DMS53 treated with DMSO at 0.1 percent for 48 hours (cell line): Measurements from ENCODE around the gene HS6ST3.

Experiments
- DNase-seq: peaks from one replicate; lab custom pipeline; 2025; ENCODE audit not compliant: unreplicated experiment; lab: John Stamatoyannopoulos, UW

The HS6ST3 gene

DNA sequence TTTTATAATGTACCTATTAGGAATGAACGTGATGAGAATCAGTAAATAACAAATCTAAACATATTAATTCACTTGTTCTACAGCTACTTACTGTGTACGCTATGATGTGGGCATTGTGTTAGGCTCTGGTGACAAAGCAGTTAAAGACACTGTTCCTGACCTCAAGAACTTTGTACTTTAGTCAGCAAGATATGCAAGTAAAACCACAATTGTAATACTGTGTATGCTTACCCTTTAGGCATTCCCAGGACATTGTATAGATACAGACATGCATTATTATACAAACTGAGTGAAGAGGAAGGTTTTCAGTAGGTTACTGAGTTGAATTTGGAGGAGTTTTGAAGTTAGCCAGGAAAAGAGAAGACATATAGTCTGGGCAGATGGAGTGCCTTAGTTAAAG lies 435.8 kb downstream of the HS6ST3 start:
- DNase-seq: no peak

GRCh38 chr13:96527497-96527896 lies 437.6 kb downstream of the HS6ST3 start:
- no peak for DNase-seq

DNA sequence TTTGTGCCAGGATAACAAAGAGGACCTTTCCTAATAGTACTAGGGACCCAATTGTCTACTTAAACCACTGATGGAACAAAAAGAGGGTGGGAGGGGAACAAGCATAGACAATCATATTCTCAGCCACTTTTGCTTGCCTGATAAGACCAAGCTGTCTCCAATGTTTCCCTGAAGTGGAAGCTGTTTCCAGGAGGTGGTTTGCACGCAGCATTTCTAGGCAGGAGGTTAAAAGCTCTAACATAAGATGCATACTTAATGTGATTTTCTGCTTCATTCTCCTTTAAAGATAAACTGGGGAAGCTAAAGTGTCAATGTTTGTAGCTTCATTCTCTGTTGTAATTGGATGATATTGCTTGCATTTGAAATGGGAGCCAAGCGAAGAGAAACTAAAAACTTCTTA lies 442.9 kb downstream of the HS6ST3 start:
- no peak for DNase-seq

- no peak for DNase-seq
These were observed 443.5 kb downstream of the HS6ST3 start for GRCh38 chr13:96533408-96533807.

DNA sequence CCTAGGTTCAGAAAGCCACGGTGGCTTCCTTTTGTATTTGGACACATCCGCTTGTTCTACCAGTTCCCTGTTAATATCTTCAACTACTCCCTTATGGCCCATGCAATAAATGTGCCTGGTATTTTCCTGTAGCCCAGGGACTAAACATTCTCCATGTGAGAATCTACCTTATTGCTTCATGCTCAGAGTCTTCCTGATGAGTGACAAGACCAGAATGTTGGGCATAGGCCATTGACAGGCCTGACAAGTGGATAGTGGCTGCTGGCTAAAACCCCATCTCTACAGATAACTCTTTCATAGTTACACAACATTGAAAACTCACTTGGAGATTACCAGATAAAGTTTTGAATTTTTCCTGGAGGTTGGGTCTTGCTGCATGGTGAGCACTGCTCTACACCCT lies 449.9 kb downstream of the HS6ST3 start:
- no peak for DNase-seq

GRCh38 chr13:96540670-96541069 lies 450.8 kb downstream of the HS6ST3 start:
- DNase-seq: no peak

DNA sequence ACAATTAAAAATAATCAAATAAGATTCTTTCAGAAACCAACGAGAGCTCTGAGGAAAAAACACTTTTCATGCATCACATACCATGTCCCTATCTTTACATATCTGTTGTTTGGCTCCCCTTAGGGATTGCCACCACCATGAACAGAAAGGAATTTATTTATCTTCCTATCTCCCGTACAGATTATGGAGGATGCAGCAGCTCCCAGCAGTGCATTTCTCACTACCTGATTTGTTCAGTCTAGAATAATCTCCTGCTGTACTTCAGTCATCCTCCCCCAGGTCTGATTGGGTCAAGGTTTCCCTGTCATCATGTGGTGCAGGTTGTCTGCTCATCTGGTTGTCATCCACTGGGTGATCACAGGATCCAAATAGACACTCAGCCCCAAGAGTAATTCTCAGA lies 453.1 kb downstream of the HS6ST3 start:
- no peak for DNase-seq

DNA sequence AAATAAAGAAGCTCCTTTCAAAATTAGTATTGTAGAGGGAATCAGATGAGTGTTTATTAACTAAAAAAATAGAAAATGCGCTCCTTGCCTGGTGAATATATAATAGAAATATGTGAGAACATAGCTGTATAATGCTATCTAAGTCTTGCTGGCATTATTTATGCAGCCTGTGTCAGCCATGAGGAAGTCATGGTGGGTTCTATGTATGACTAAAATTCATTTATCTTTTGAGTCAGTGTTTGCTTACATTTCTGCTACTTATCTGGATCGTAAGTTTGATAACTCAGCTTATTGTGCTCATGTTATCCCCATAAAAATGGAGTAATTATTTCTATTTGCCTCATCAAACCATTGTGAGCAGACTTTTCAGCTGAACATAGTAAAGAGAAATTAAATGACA lies 455.1 kb downstream of the HS6ST3 start:
- DNase-seq: no peak

- DNase-seq: no peak
These were observed 456.6 kb downstream of the HS6ST3 start for GRCh38 chr13:96546463-96546862.

DNA sequence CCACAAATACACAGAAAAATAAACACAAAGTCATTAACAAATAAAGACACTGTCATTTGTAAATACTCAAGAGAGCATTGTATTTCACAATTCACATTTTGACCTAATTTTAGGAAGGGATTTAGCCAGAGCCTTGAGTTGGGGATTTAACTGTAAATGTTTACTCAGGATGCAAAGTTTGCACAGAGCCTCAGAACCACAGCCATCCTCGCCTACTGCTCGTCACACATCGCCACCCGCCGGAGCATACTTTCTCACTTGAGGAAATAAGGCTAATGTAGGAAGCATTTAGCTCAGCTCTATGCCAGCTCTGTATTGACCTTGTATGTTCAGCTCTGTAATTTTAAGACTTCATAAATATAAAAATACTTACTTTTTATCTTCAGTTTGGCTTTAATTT lies 461.6 kb downstream of the HS6ST3 start:
- DNase-seq: peak; percentile 6

DNA sequence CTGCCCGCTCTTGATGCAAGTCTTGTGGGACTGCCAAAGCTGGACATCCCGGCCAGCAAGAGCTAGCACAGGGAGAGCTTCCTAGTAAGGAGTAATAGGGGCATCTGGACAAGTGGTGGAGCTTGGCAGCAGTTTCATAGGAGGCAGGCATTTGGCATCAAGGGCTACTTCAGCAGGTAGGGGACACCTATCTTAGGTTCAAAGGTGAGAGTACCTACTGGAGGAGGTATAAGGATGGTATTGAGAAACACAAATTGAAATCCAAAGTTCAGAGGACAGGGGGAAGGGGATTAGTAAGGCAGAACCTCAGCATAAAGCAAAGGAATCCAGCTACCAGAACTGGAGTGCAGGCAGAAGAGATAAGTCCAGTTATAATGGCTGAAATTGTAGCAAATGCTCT lies 462.7 kb downstream of the HS6ST3 start:
- DNase-seq: no peak

DNA sequence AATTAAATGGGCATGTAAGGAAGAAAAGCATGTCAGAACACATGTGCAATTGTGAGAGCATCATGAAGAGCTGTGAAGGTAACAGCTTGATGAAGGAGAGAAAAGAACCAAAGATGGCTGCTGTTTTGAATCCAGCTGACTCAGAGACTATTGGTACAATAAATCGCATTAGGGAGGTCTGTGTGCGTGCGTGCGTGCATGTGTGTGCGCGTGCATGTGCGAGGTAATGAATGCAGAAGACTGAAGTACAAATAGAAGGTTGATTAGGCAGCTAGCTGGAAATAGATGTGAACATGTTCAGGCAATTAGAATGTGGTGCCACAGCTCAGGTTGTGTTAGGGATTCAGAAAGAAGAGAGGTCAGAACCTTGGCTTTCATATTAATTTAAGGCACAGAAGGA lies 463.9 kb downstream of the HS6ST3 start:
- no peak for DNase-seq

DNA sequence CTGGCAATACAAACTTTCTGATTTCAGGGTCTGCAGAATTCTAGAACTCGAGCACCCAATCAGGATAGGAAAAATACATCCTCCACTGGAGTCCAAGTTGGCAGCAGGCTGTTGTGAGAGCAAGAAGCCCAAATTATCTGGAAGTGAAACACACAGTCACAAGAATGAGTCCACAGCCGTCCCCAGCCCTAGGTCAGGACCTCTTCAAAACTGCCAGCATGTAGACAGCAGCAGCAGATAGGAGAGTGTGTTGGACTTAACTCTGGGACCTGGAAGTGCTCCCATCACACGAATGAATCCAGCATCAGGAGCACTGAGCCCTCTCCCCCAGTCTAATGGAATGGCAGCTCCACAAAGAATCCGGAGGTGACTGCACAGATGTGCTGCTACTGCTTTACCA lies 483.7 kb downstream of the HS6ST3 start:
- DNase-seq: no peak

DNA sequence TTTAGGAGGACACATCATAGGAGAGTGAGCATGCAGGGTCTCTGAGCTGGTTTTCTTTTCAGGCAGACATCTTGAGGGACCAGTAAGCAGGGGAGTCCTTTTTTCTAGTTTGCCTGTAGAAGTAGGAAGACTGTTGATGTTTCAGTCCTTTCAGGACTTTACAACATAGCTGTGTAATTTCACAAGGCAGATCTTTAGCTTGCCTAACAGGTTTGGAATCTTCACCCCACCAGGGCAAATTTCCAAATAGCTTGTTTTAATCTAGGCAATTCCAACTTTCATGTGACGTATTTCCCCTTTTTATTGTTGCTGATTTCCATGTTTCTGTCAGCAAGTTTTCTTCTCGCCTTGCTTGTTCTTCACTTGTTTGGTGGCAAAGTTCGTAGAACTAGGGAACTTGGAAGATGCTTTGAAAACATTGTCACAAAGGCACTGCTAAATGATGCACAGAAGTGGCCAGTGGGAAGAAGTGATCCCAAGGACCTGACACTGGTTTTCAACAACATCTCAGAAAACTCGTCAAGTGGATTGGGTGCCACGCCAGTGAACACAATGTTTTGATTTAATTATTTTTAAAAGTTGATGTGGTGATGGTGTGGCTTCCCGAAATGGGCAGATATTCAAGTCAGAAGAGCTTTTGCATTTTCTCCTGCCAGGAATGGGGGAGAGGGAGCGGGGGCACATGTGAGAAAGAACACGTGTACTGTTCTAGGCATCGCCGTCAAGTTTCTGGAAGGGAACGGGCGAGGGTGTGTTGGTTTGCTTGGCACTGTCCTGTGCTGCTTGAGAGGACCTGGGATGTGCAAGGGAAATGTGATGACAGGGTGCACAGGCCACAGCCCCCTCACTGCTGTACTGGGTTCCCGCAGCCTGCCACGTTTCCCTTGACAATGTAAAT lies 485.8 kb downstream of the HS6ST3 start:
- DNase-seq: no peak

- DNase-seq: no peak
These were observed 491.8 kb downstream of the HS6ST3 start for GRCh38 chr13:96581741-96582140.

DNA sequence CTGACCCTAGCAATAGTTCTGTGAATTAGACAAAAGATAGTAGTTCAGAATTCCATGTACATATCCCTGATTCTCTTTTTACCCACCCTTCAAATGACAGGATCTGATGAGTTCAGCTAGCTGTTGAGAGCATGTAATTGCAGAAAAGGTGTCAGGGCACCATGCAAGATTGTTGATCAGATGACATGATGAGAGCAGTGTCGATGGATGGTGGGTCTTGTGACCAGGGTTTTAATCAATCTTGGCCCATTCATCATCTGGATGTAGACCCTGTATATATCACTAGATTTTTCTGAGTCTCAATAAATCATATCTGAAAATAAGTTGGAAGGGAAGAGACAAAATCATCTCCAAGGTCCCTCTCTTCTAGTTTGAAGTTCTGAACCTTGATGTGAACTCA lies 525.3 kb downstream of the HS6ST3 start:
- DNase-seq: no peak

- no peak for DNase-seq
These were observed 527.6 kb downstream of the HS6ST3 start for GRCh38 chr13:96617528-96617927.

DNA sequence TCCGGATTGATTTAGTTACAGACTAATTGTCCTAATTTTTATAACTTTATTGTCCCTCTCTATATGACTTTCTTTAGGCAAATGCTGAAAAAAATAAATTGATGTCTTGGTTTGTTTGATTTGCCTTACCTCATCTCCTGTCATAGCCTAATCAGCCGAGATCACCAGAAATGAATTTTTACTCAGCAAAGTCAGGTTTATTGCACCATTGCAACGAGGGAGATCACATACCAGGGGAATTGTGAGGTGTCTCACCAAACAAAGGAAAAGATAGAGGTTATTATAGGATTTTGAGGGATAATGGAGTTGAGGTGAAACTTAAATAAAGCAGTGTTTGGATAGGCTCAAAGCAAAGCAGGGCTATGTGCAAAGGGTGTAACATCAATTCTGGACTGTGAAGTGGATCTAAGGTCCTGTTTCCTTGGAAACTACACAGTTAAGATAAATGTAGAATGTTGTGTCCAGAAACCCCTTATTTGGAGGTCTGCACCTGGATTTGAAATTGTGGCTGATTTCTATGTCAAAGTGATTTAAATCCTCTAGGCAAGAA lies 531.8 kb downstream of the HS6ST3 start:
- DNase-seq: no peak

- DNase-seq: no peak
These were observed 539.4 kb downstream of the HS6ST3 start for GRCh38 chr13:96629331-96629730.

- DNase-seq: no peak
These were observed 542.8 kb downstream of the HS6ST3 start for GRCh38 chr13:96632536-96633320.

GRCh38 chr13:96636001-96636709 lies 546.2 kb downstream of the HS6ST3 start:
- DNase-seq: peak; percentile 1
